Measurements from ENCODE around the gene TOMM22. TPM values are rescaled to one million over a fixed set of nuclear protein-coding genes. Genes with fewer than 3 reads are reported as not detected.
"Not testable (repeated sequence)": the region's sequence is repeated elsewhere in the genome, so short reads cannot be mapped to it uniquely, and the experiment has no call there.

TOMM22 gene
- total RNA-seq (10 to 100 TPM; 56.1 to 60.9 TPM), polyA plus RNA-seq (10 to 100 TPM; 67.2 to 79.3 (median 75.9) TPM), total RNA-seq (52.6 to 171 (median 65.8) reads per million in 6 experiments)

DNA sequence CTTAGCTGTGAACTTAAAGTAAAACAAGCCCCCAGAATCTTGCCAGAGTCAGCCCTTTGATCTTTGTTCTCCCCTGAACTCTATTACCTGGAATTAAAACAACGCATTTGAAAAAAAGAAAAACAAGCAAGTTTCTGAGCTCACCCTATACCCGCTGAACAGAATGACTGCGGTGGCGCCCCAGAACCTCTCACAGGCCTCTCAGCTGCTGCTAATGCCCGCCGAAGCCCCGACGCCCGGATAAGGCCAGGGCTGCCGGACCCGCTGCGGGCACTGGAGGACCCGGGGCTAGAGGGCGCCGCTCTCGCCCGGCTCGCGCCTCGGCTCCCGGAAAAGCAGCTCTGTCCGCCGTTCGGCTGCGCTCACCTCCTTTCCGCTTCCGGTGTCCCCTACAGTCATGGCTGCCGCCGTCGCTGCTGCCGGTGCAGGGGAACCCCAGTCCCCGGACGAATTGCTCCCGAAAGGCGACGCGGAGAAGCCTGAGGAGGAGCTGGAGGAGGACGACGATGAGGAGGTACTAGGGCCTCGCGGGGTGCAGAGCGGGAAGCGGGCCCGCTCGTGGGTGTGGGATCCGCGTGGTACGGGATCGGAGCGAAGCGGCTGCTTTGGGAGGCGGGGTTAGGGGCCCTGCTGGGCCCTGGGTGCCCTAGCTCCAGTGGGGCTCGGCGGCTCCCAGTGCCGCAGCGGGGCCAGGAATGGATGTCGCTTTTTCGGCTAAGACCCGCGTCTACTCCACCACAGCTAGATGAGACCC is at the start of gene TOMM22:
TOMM22 (plus strand) TSS at position 376 of the 754 bp plus-strand sequence; CDS start at position 398, 22 bp downstream.
- Mint-ChIP-seq H3K27me3 (no peaks in the 10 kb centered on the region), H3K4me1 (peaks cover 13 to 24% (median 18%) of the 10 kb centered on the region in 4 donors), H3K4me3 (peak within 1 kb of the TSS; percentile 88 to 99 (median 98)), H3K9me3 (no peaks in the 10 kb centered on the region), H3K36me3 (peaks cover 0 to 42% (median 2%) of the 10 kb centered on the region in 3 donors), H3K27ac (peak within 1 kb of the TSS; percentile 94 to 99 (median 99))
- DNase-seq (peak; percentile 67 to 89 (median 80)), ATAC-seq (peak; percentile 94)
- POLR2A ChIA-PET = interaction anchor here (0.6 to 4.0 kb wide), 28 partner anchors 8 to 728 kb away, joined by 3 to 51 read pairs (median 5); partner anchors contain the start of genes C22orf23, CBY1, DMC1 and FAM227A

DNA sequence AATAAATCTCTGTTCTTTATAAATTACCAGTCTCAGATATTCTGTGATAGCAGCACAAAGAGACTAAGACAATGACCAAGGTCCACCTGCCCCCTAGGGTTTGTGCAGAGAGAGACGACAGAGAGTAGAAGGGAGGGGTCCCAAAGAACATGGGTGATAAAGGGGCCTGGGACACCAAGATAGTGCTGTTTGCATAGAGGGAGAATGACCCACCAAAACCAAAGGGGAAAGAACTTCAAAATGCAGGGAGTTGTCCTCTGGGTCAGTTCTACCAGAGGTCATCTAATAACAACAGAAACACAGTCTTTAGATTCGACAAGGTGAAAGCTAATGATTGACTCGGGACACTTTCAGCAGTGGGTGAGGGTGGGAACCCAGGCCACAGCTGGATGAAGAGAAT is 49.2 kb upstream of the TOMM22 start:
- Mint-ChIP-seq H3K36me3 (no peaks in the 10 kb centered on the region), H3K9me3 (no peaks in the 10 kb centered on the region), H3K27me3 (peaks cover 0 to 6% (median 0%) of the 10 kb centered on the region in 5 donors), H3K4me1 (peaks cover 10 to 13% (median 11%) of the 10 kb centered on the region in 4 donors), H3K4me3 (no peak overlapping the region), H3K27ac (no peak overlapping the region)
- POLR2A ChIA-PET = no interaction called here
- DNase-seq (no peak), ATAC-seq (no peak)

DNA sequence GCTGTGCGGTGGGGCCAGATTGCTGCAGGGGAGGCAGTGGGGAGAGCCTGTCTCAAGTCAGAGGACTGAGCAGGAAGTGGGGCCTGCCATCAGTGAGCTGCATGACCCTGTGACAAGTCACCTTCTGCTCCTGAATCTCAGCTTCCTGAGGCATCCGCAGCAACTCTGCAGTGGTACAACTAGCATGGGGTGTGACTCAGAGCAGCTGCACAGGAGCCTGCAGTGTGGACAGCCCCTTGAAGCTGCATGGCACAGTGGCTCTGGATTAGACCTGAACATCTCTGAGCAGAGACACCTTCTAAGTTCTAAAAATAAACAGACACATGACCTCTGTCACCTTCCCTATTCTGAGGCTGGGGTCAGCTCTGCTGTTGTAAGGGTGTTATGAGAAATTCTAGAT is 43.5 kb upstream of the TOMM22 start:
- no peak for ATAC-seq
- no peak overlapping the region for H3K4me3 Mint-ChIP-seq
- no peaks in the 10 kb centered on the region for H3K9me3 Mint-ChIP-seq
- H3K27ac Mint-ChIP-seq = no peak overlapping the region
- DNase-seq = no peak
- POLR2A ChIA-PET = interaction anchor here (1.0 kb wide), 1 partner anchor 11 kb away, joined by 4 read pairs; no protein-coding TSS in a partner anchor
- peaks cover 0 to 8% (median 0%) of the 10 kb centered on the region in 5 donors for H3K27me3 Mint-ChIP-seq
- no peaks in the 10 kb centered on the region for H3K4me1 Mint-ChIP-seq
- H3K36me3 Mint-ChIP-seq = no peaks in the 10 kb centered on the region

DNA sequence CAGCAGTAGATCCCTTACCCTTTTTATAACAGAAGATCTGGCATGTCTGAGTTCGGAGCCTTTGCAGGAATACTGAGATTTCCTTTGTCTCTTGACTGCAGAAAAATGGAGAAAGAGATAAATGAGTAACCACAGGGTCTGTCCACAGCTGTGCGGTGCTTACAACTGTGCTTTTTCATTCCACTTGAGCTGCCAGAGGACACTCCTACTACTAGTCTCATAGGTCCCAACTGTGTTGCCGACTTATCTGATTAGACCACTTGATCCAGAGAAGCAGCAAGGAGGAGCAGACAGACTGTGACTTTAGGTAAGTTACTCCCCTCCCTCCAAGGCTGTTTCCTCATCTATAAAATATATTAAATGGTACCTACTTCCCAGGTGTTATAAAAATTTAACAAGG is 43.0 kb upstream of the TOMM22 start:
- ATAC-seq (no peak), DNase-seq (no peak)
- Mint-ChIP-seq H3K4me1 (no peaks in the 10 kb centered on the region), H3K9me3 (no peaks in the 10 kb centered on the region), H3K27me3 (peaks cover 0 to 8% (median 0%) of the 10 kb centered on the region in 5 donors), H3K27ac (no peak overlapping the region), H3K36me3 (no peaks in the 10 kb centered on the region), H3K4me3 (no peak overlapping the region)
- POLR2A ChIA-PET = interaction anchor here (1.0 kb wide), 1 partner anchor 10 kb away, joined by 4 read pairs; no protein-coding TSS in a partner anchor

DNA sequence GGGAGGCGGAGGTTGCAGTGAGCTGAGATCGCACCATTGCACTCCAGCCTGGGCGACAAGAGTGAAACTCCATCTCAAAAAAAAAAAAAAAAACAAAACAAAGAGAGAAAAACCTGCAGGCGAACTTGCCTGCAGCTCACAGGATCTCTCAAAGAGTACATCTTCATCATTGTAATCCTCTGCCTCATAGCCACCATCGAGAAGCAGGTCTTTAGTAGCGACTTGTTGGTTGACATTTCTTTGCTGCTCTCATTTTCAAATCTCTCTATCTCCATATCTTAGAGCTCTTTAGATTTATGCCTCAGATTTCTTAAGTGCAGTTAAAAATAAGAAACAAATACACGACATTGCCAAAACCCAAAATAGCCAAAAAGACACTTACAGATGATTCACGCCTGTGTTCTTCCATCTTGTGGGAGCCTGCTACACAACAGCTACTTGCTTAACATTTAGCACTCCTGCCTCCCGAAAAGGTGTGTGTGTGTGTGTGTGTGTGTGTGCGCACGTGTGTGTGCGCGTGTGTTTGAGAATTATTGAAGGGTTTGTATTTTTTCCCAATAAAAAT is 40.2 kb upstream of the TOMM22 start:
- no peak overlapping the region for H3K27ac Mint-ChIP-seq

DNA sequence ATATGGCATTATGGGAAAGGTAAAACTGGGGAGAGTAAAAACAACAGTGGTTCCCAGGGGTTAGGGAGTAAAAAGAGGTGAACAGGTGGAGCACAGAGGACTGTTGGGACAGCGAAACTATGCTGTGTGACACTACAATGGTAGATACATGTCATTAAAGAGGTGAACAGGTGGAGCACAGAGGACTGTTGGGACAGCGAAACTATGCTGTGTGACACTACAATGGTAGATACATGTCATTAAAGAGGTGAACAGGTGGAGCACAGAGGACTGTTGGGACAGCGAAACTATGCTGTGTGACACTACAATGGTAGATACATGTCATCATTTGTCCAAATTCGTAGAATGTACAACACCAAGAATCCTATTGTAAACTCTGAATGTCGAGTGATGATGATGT is 37.5 kb upstream of the TOMM22 start:
- H3K36me3 Mint-ChIP-seq, POLR2A ChIA-PET, H3K4me1 Mint-ChIP-seq, H3K9me3 Mint-ChIP-seq, H3K27me3 Mint-ChIP-seq, H3K4me3 Mint-ChIP-seq, ATAC-seq, H3K27ac Mint-ChIP-seq, DNase-seq: not testable (repeated sequence)

More for the DNA sequence above, 40.2 kb upstream of the TOMM22 start:
- Mint-ChIP-seq H3K36me3 (no peaks in the 10 kb centered on the region), H3K4me1 (no peaks in the 10 kb centered on the region), H3K4me3 (no peak overlapping the region), H3K9me3 (no peaks in the 10 kb centered on the region), H3K27me3 (peaks cover 0 to 8% (median 0%) of the 10 kb centered on the region in 5 donors)
- DNase-seq (no peak), ATAC-seq (no peak)
- POLR2A ChIA-PET = interaction anchor here (0.7 kb wide), 1 partner anchor 29 kb away, joined by 5 read pairs; no protein-coding TSS in a partner anchor

DNA sequence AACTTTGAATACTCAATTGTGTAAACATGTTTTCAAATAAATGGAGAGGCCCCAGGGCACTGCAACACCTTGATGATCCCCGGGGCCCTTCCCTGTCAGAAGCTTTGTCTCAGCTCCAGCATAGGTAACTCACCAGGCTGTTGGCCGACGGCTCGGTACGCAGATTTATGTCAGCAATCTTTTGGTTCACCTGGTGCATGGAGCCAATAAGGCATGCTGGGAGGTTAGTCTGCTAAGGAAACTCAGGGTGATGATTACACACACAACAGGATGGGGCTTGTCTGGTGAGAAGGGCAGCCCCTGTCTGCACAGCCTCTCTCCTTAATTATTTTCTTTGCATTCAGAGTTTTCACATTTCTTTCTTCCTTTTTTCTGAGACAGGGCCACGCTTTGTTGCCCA is 36.3 kb upstream of the TOMM22 start:
- Mint-ChIP-seq H3K9me3 (no peaks in the 10 kb centered on the region), H3K27me3 (peaks cover 0 to 9% (median 0%) of the 10 kb centered on the region in 5 donors), H3K27ac (no peak overlapping the region), H3K4me3 (no peak overlapping the region), H3K36me3 (no peaks in the 10 kb centered on the region), H3K4me1 (no peaks in the 10 kb centered on the region)
- POLR2A ChIA-PET = no interaction called here
- ATAC-seq (no peak), DNase-seq (no peak)

DNA sequence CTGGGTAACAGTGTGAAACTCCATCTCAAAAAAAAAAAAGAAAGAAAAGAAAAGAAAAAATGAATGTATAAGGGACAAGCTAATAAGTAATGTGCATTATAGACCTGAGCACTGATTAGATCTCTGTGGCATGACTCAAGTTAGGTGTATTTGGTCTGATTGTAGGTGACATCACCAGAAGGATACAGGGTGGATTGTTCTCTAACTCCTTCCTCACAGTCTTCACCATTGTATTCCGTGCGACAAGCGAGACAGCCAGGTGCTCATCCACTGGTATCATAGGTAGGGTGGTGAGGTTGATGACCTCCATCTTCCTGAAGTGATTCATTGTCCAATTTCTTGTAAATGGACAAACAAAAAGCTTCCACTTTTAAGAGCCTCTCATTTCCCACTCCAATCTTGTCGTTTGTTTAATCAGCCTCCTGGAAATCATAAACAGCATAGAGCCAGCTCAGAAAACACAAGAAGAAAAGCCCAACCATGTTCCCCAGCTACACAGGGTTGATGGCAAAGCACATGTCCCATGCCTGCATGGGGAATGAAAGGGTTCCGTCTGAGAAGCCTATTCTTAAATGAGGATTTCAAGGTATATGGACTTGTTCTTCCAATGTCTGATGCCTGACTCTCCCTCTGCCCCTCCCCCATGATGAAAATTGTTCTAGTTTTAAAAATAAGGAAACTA is 31.8 kb upstream of the TOMM22 start:
- Mint-ChIP-seq H3K27me3 (peaks cover 0 to 4% (median 0%) of the 10 kb centered on the region in 5 donors), H3K4me1 (peaks cover 0 to 3% (median 0%) of the 10 kb centered on the region in 4 donors), H3K27ac (peak overlapping the region in 1 of 10 donors; percentile 56), H3K4me3 (no peak overlapping the region), H3K36me3 (no peaks in the 10 kb centered on the region), H3K9me3 (no peaks in the 10 kb centered on the region)
- ATAC-seq = no peak
- DNase-seq = no peak
- POLR2A ChIA-PET = no interaction called here

DNA sequence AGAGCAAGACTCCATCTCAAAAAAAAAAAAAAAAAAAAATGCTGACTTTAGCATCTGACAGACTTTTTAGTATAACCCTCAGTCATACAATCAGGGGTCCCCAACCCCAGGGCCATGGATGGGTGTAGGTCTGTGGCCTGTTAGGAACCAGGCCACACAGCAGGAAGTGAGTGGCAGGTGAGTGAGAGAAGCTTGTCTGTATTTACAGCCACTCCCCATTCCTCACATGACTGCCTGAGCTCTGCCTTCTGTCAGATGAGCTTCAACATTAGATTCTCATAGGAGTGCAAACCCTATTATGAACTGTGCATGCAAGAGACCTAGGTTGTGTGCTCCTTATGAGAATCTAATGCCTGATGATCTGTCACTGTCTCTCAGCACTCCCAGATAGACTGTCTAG is 28.9 kb upstream of the TOMM22 start:
- no peaks in the 10 kb centered on the region for H3K9me3 Mint-ChIP-seq
- H3K27me3 Mint-ChIP-seq = peaks cover 0 to 2% (median 0%) of the 10 kb centered on the region in 5 donors
- peak overlapping the region in 1 of 10 donors; percentile 35 for H3K27ac Mint-ChIP-seq
- no peak for ATAC-seq
- no peak overlapping the region for H3K4me3 Mint-ChIP-seq
- POLR2A ChIA-PET = no interaction called here
- DNase-seq = no peak
- no peaks in the 10 kb centered on the region for H3K36me3 Mint-ChIP-seq
- peaks cover 6 to 18% (median 11%) of the 10 kb centered on the region in 4 donors for H3K4me1 Mint-ChIP-seq

DNA sequence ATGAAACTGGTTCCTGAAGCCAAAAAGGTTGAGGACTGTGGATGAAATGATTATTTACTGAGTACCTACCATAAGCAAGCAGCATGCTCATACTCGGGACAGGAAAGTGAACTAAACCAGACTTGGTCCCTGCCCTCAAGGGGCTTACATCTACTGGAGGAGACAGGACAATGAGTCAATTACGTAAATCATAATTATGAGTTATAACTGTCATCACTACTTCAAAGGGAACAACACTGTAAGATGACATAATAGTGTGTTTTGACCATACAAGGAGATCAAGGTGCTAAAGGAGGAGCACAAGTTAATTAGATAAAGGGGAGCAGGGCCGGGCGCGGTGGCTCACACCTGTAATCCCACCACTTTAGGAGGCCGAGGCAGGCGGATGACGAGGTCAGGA is 28.0 kb upstream of the TOMM22 start:
- Mint-ChIP-seq H3K27ac (peak overlapping the region in 2 of 10 donors; percentile 64 to 72), H3K4me1 (peaks cover 6 to 23% (median 12%) of the 10 kb centered on the region in 4 donors), H3K36me3 (no peaks in the 10 kb centered on the region), H3K9me3 (no peaks in the 10 kb centered on the region), H3K4me3 (peak overlapping the region in 4 of 10 donors; percentile 15 to 66 (median 36)), H3K27me3 (no peaks in the 10 kb centered on the region)
- ATAC-seq (no peak), DNase-seq (no peak)
- POLR2A ChIA-PET = interaction anchor here (0.6 to 0.7 kb wide), 2 partner anchors 85 to 652 kb away, joined by 3 read pairs; no protein-coding TSS in a partner anchor

DNA sequence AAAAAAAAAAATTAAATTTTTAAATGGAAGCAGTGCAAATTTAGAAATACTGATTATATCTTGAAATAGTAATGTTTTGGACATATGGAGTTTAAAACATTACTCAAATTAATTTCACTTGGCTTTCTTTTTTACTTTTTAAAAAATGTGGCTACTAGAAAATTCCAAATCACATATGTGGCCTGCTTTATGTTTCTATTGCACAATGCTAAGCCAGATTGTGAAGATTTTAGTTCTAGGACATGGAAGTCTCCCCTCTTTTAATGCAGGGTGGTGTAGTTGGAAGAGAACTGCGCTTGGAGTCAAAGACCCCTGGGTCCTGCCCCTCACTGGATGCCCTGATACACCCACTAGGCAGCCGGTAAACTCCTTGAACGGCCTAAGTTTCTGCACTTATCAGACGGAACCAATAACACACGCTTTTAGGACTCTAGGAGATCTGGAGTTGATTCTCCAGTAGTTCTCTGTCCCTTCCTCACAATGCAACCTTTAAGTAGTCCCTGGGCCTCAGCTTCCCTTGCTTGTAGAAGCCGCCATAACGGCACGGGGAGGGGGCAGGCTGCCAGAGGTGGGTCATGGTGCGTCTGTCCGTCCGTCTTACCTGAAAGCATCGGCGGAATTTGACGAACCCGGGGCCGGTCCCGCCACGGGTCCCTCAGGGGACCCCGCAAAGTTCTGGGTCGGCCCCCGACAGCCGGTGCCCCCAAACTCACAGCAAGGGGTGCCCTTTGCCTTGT is 26.1 kb upstream of the TOMM22 start:
- no peak for DNase-seq
- POLR2A ChIA-PET = interaction anchor here (2.1 kb wide), 1 partner anchor 26 kb away, joined by 18 read pairs; the partner anchor contains the start of gene TOMM22
- Mint-ChIP-seq H3K27ac (peak overlapping the region; percentile 93 to 100 (median 99)), H3K9me3 (no peaks in the 10 kb centered on the region), H3K36me3 (peaks cover 0 to under 1% (median 0%) of the 10 kb centered on the region in 3 donors), H3K4me1 (peaks cover 6 to 23% (median 13%) of the 10 kb centered on the region in 4 donors), H3K4me3 (peak overlapping the region; percentile 90 to 99 (median 96)), H3K27me3 (no peaks in the 10 kb centered on the region)
- no peak for ATAC-seq

Data from naive thymus-derived CD8-positive, alpha-beta T cell (primary cell).